ENCODE measurements around the gene PSME1.

- TF ChIP-seq EP300 (IDR thresholded peaks at IDR 0.05), result no peak
- TF ChIP-seq, protein P1, sequence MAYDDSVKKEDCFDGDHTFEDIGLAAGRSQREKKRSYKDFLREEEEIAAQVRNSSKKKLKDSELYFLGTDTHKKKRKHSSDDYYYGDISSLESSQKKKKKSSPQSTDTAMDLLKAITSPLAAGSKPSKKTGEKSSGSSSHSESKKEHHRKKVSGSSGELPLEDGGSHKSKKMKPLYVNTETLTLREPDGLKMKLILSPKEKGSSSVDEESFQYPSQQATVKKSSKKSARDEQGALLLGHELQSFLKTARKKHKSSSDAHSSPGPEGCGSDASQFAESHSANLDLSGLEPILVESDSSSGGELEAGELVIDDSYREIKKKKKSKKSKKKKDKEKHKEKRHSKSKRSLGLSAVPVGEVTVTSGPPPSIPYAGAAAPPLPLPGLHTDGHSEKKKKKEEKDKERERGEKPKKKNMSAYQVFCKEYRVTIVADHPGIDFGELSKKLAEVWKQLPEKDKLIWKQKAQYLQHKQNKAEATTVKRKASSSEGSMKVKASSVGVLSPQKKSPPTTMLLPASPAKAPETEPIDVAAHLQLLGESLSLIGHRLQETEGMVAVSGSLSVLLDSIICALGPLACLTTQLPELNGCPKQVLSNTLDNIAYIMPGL (CRISPR knock-in tag; IDR thresholded peaks at IDR 0.05; ENCODE audit: borderline replicate concordance), result no peak
- TF ChIP-seq POLR2A (IDR thresholded peaks at IDR 0.05; ENCODE audit: low read length), result no peak
- TF ChIP-seq MAZ (IDR thresholded peaks at IDR 0.05; ENCODE audit: borderline replicate concordance, low read depth, low read length), result no peak
- TF ChIP-seq BHLHE40 (IDR thresholded peaks at IDR 0.05; ENCODE audit: low read depth, low read length), result no peak
- no peak for TF ChIP-seq CTCF (IDR thresholded peaks at IDR 0.05)
- no peak for TF ChIP-seq BCL3 (IDR thresholded peaks at IDR 0.05)
- no peak for TF ChIP-seq MAFK (IDR thresholded peaks at IDR 0.05; ENCODE audit: partially characterized antibody)
- TF ChIP-seq SMC3 (IDR thresholded peaks at IDR 0.05), result no peak
- TF ChIP-seq MAX (IDR thresholded peaks at IDR 0.05), result no peak
These were observed 21.3 kb downstream of the PSME1 start for GRCh38 chr14:24157331-24157730.

All from A549 (cell line).